KMS-11 (cell line): ENCODE data around the gene PELI3.

ENCODE experiments used
- H2AFZ ChIP-seq: fragments of 200-600 bp; sonication (generic); 2 replicates; pipeline ENCODE4 v1.6.1; 2016; ENCODE audit warnings: antibody characterized with exemption, mixed run types, low read depth
- H3K27ac ChIP-seq: fragments of 200-600 bp; sonication (generic); 2 replicates; pipeline ENCODE4 v1.6.1; 2016; ENCODE audit warnings: mild to moderate bottlenecking, mixed run types
- H3K27me3 ChIP-seq: fragments of 200-600 bp; sonication (generic); 2 replicates; pipeline ENCODE4 v1.6.1; 2017; ENCODE audit warnings: mild to moderate bottlenecking, low read depth, mixed run types, moderate library complexity; ENCODE audit not compliant: insufficient read depth
- H3K36me3 ChIP-seq: fragments of 200-600 bp; sonication (generic); 2 replicates; pipeline ENCODE4 v1.6.1; 2017; ENCODE audit warnings: mild to moderate bottlenecking, mixed run types; ENCODE audit not compliant: insufficient read depth
- H3K4me1 ChIP-seq: fragments of 200-600 bp; sonication (generic); 2 replicates; pipeline ENCODE4 v1.6.1; 2016; ENCODE audit warnings: mild to moderate bottlenecking, low read depth, mixed run types; ENCODE audit not compliant: poor library complexity, severe bottlenecking
- H3K4me2 ChIP-seq: fragments of 200-600 bp; sonication (generic); 2 replicates; pipeline ENCODE4 v1.7.0; 2016; ENCODE audit warnings: mild to moderate bottlenecking, mixed run types
- H3K4me3 ChIP-seq: fragments of 200-600 bp; sonication (generic); IDR thresholded peaks from 2 replicates; pipeline ENCODE4 v1.6.1; 2017; ENCODE audit warnings: low read depth, low read length, mixed read lengths; ENCODE audit not compliant: insufficient read depth
- H3K79me2 ChIP-seq: fragments of 200-600 bp; sonication (generic); 2 replicates; pipeline ENCODE4 v1.6.1; 2016; ENCODE audit warnings: low read depth, mixed run types; ENCODE audit not compliant: insufficient read depth
- H3K9ac ChIP-seq: fragments of 200-600 bp; sonication (generic); 2 replicates; pipeline ENCODE4 v1.6.1; 2016; ENCODE audit warnings: mild to moderate bottlenecking, mixed run types
- H4K20me1 ChIP-seq: fragments of 200-600 bp; sonication (generic); 2 replicates; pipeline ENCODE4 v1.6.1; 2016; ENCODE audit warnings: mild to moderate bottlenecking, mixed run types; ENCODE audit not compliant: insufficient read depth
- CTCF ChIP-seq: fragments of 200-600 bp; sonication (generic); conservative IDR thresholded peaks from 2 replicates; pipeline ENCODE4 v1.6.1; 2017; ENCODE audit warnings: low read depth, mild to moderate bottlenecking, antibody characterized with exemption, low read length, moderate library complexity, mixed read lengths

PELI3 gene

GRCh38 chr11:66467034-66467659 is 442 bp downstream of the PELI3 start:
- Histone ChIP-seq H3K27me3 (no peaks in the 10 kb centered on the region), H3K4me2 (peak overlapping the region; percentile 54), H3K4me1 (peaks cover 5% of the 10 kb centered on the region), H2AFZ (peak overlapping the region; percentile 49), H3K27ac (no peak overlapping the region), H3K9ac (no peak overlapping the region; the same call in 1 of the 2 replicates), H3K36me3 (no peaks in the 10 kb centered on the region), H3K4me3 (no peak overlapping the region), H3K79me2 (no peaks in the 10 kb centered on the region), H4K20me1 (no peaks in the 10 kb centered on the region)
- peak; percentile 19; the same call in 1 of the 2 replicates for TF ChIP-seq CTCF

GRCh38 chr11:66467756-66468155 is 1.1 kb downstream of the PELI3 start:
- Histone ChIP-seq H3K36me3 (no peaks in the 10 kb centered on the region), H3K4me1 (peaks cover 5% of the 10 kb centered on the region), H3K27ac (no peak overlapping the region), H2AFZ (no peak overlapping the region), H3K4me2 (peak overlapping the region; percentile 54), H4K20me1 (no peaks in the 10 kb centered on the region), H3K27me3 (no peaks in the 10 kb centered on the region), H3K79me2 (no peaks in the 10 kb centered on the region), H3K9ac (no peak overlapping the region), H3K4me3 (no peak overlapping the region)
- no peak for TF ChIP-seq CTCF

GRCh38 chr11:66468691-66469090 is 2.0 kb downstream of the PELI3 start:
- H4K20me1 ChIP-seq = no peaks in the 10 kb centered on the region
- H3K4me3 ChIP-seq = no peak overlapping the region
- H2AFZ ChIP-seq = no peak overlapping the region
- H3K79me2 ChIP-seq = no peaks in the 10 kb centered on the region
- H3K27ac ChIP-seq = no peak overlapping the region
- H3K9ac ChIP-seq = no peak overlapping the region
- no peak for TF ChIP-seq CTCF
- peaks cover 5% of the 10 kb centered on the region for H3K4me1 ChIP-seq
- H3K4me2 ChIP-seq = no peak overlapping the region
- H3K27me3 ChIP-seq = no peaks in the 10 kb centered on the region
- no peaks in the 10 kb centered on the region for H3K36me3 ChIP-seq

GRCh38 chr11:66469441-66469840 is 2.7 kb downstream of the PELI3 start:
- H2AFZ ChIP-seq = no peak overlapping the region
- H4K20me1 ChIP-seq = no peaks in the 10 kb centered on the region
- no peak for TF ChIP-seq CTCF
- no peaks in the 10 kb centered on the region for H3K36me3 ChIP-seq
- H3K27ac ChIP-seq = no peak overlapping the region
- H3K4me3 ChIP-seq = no peak overlapping the region
- no peak overlapping the region for H3K4me2 ChIP-seq
- peaks cover 5% of the 10 kb centered on the region for H3K4me1 ChIP-seq
- H3K79me2 ChIP-seq = no peaks in the 10 kb centered on the region
- H3K27me3 ChIP-seq = no peaks in the 10 kb centered on the region
- H3K9ac ChIP-seq = no peak overlapping the region
